Epithelial cell of prostate (primary cell): ENCODE measurements around the gene SAP130.

Experiments
- DNase-seq: peaks from one replicate; pipeline ENCODE4 v3.0.0-alpha.2; 2011; ENCODE audit warnings: low read depth, low spot score
- H3K27ac ChIP-seq: fragments of 450-650 bp; 2 replicates; pipeline ENCODE4 v1.5.1; 2017; ENCODE audit warnings: mild to moderate bottlenecking

Gene SAP130

GRCh38 chr2:128027801-128028667 is at the start of gene SAP130:
Gene SAP130, minus strand, starts transcription at chr2:128028059. Its CDS starts 1,767 bp downstream, at chr2:128026292.
- peak; percentile 58 for DNase-seq
- H3K27ac ChIP-seq: peak within 1 kb of the TSS; percentile 84

- no peak for DNase-seq
Measured at GRCh38 chr2:128076461-128077106, 48.7 kb upstream of the SAP130 start.

GRCh38 chr2:128073278-128073677 is 45.4 kb upstream of the SAP130 start:
- H3K27ac ChIP-seq: no peak overlapping the region
- DNase-seq: no peak

More at GRCh38 chr2:128076461-128077106, 48.7 kb upstream of the SAP130 start:
- no peak overlapping the region for H3K27ac ChIP-seq

DNA sequence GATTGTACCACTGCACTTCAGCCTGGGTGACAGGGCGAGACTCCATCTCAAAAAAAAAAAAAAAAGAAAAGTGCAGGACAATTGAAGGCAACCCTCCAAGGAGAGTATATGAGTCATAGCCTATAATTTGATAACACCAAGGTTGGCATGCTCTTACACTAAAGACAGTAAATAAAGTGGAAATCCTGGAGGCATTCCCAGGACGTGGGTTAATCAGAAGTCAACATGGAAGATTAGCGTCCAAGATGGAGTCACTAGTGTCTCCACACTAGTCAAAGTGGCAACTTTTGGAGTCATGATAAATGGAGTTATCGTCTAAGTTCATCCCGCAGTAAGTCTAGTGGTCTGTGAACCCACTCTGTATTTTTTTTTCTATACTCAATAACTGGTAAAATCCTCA is 41.9 kb upstream of the SAP130 start:
- no peak overlapping the region for H3K27ac ChIP-seq
- DNase-seq: no peak

- H3K27ac ChIP-seq: no peak overlapping the region
- no peak for DNase-seq
Measured at GRCh38 chr2:128064353-128064752, 36.5 kb upstream of the SAP130 start.

GRCh38 chr2:128062571-128062970 is 34.7 kb upstream of the SAP130 start:
- no peak for DNase-seq
- H3K27ac ChIP-seq: no peak overlapping the region

- DNase-seq: no peak
Measured at GRCh38 chr2:128058114-128058513, 30.3 kb upstream of the SAP130 start.

DNA sequence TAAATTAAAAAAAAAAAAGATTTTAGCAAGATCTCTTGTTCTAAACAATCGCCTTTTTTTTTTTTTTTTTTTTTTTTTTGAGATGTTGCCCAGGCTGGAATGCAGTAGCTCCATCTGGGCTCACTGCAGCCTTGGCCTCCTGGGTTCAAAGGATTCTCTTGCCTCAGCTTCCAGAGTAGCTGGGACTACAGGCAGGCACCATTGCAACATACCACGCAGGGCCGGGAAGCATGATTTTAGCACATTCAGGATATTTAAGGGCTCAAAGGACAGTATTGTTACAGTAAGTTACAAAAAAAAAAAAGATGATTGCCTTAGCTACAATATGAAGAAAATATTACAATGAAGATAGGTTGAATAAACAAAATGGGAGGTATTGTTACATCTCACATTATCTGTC is 29.5 kb upstream of the SAP130 start:
- H3K27ac ChIP-seq: no peak overlapping the region
- DNase-seq: no peak

More at GRCh38 chr2:128058114-128058513, 30.3 kb upstream of the SAP130 start:
- H3K27ac ChIP-seq: no peak overlapping the region

- H3K27ac ChIP-seq: no peak overlapping the region
- DNase-seq: no peak
Measured at GRCh38 chr2:128054104-128054885, 26.4 kb upstream of the SAP130 start.

DNA sequence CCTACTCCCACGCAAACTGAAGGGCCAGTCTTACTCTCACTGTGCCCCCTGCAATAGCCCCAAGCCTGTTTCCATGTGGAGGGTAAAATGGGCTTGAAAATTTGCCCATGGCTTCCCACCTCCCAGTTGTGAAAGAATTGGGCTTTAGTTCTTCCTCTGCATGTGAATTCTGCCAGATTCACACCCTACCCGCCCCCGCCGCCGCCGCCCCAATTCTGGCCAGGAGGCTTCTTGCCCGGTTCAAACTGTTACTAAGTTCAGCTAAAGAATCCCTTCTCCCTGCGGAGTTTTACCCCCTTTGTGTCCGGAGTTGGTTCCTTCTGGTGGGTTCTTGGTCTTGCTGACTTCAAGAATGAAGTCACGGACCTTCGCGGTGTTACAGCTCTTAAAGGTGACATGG is 25.5 kb upstream of the SAP130 start:
- no peak overlapping the region for H3K27ac ChIP-seq
- no peak for DNase-seq

- DNase-seq: no peak
Measured at GRCh38 chr2:128043041-128043440, 15.2 kb upstream of the SAP130 start.

GRCh38 chr2:128041561-128041960 is 13.7 kb upstream of the SAP130 start:
- no peak for DNase-seq
- no peak overlapping the region for H3K27ac ChIP-seq

More at GRCh38 chr2:128043041-128043440, 15.2 kb upstream of the SAP130 start:
- no peak overlapping the region for H3K27ac ChIP-seq

DNA sequence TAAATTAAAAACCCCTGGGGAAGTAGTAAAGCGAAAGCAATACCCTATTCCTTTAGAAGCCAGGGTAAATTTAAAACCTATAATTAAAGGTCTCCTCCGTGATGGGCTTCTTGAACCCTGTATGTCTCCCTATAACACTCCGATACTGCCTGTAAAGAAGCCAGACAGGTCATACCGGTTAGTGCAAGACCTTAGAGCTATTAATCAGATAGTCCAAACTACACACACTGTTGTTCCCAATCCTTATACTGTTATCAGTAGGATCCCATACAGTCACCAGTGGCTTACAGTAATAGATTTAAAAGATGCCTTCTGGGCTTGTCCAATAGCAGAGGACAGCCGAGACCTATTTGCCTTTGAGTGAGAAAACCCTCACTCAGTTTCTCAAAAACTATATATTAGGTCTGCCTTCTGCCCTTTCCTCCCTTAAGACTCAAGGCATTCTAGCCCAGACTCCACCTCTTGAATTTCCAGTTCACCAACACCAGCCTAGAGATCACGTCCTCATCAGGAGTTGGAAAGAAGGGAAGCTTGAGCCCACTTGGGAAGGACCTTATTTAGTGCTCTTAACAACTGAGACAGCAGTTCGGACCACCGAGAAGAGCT is 12.4 kb upstream of the SAP130 start:
- no peak overlapping the region for H3K27ac ChIP-seq

GRCh38 chr2:128039535-128039934 is 11.7 kb upstream of the SAP130 start:
- H3K27ac ChIP-seq: no peak overlapping the region
- DNase-seq: no peak

More for the DNA sequence above, 12.4 kb upstream of the SAP130 start:
- DNase-seq: no peak

DNA sequence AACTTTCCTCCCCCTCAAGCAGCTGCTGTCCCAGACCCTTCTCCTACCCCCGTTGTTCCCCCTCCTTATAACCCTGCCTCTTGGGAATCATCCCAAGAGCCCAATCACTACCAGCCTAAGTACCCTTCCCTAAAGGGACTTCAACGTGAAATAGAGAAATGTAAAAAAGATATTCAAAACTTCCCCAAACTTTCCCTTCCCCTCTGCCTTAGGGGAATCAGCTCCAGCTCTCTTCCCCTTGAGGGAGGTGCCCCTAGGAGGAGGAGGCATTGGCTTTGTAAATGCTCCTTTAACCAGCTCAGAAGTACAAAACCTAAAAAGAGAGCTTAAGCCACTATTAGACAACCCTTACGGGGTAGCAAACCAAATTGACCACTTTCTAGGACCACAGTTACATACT is 10.6 kb upstream of the SAP130 start:
- H3K27ac ChIP-seq: no peak overlapping the region
- no peak for DNase-seq

GRCh38 chr2:128037649-128038048 is 9.8 kb upstream of the SAP130 start:
- DNase-seq: no peak
- H3K27ac ChIP-seq: no peak overlapping the region

DNA sequence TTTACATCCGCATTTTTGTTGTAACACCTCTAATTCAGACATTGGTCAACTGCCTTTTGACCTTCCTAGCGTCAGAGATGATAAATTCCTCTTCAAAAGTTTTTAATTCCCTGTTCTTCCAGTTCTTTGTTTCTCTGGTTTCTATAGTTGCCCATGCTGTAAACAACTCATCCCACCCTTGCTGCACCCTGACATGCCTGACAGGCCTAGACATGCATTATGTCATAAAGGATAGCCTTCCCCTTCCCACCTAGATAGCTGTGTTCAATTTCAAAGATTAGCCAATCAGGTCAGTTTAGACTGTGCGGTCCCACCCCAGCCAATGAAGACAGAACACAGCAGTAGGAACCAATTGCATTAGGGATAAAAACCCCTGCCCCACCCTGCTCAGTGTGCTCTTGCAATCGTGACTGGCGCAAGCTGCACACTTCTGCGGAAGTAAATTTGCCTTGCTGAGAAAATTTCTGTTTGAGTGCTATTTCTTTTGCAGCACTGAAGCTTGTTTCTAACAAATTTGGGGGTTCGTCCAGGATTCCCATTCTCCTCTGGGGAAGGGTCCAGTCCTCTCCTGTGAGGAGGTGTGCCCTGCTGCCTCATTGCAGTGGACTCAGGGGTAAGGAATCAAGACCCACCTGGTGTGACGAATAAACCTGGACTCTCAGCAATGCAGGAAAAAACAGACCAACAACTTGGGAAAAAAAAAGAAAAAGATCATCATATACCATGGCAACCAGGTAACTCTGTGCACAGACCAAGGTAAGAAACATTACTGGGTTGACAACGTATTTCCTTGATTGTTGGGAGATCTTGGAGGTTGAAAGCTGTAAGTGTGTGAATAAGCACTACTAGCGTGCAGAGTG is 9.1 kb upstream of the SAP130 start:
- no peak for DNase-seq
- no peak overlapping the region for H3K27ac ChIP-seq

DNA sequence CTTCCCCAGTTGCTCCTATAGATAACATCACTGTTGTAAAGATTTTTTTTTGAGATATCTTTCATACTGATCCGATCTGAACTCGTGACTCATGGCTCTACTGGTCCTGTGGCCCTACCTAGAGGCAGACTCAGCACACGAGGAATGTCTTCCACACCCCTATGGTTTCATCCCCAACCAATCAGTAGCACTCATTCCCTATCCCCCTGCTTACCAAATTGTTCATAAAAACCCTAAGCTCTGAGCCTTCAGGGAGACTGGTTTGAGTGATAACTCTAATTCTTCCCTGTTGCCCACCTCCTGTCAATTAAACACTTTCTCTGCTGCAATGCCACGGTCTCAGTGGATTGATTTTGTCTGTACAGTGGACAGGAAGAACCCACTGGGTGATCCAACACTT is 4.2 kb upstream of the SAP130 start:
- peak; percentile 77 for DNase-seq
- peak overlapping the region; percentile 12 for H3K27ac ChIP-seq

DNA sequence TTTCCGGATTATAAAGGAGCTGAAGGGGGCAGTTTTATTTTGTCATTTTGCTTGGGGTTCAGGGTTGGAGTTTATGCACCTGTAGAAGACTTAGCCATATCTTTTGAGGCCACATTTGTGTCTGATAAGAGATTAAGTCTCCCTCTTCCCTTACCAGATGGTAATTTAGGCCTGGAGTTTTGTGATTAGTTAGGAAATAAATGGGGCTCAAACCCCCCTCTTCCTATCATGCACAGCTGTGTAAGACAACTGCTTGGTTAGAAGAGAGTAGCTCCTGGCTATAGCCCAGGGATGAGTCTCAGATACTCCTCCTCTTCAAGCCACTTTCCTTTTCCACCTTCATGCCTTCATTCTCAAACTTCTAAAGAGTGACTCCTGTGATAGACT is 802 bp upstream of the SAP130 start:
- DNase-seq: no peak
- peak overlapping the region; percentile 84 for H3K27ac ChIP-seq
